ENCODE data around the gene NELFB. TPM values are rescaled to one million over a fixed set of nuclear protein-coding genes. Genes with fewer than 3 reads are reported as not detected.
A peak's percentile ranks its signal among the peaks of the same experiment; 100 is the strongest.

Gene NELFB
- total RNA-seq, 4 donors from 2014 or later, result 28.1 to 90.5 (median 53.9) TPM

GRCh38 chr9:137314561-137315560, 59.7 kb downstream of the NELFB start:
- intact Hi-C loops (cut with DNase I; ENCODE audit: low total_unique reads), result no loop called here
- 67% methylated on average over 28 of the region's 42 CpGs; no CpG with 5 or more reads in 1 of the 2 donors for WGBS, 2 donors (ENCODE audit: low coverage in 1 of 2)

GRCh38 chr9:137315581-137316011, 60.5 kb downstream of the NELFB start:
- H3K9me3 ChIP-seq, result no peaks in the 10 kb centered on the region
- H3K27ac ChIP-seq, result peak overlapping the region in 2 of 4 donors; percentile 9 to 94
- in situ Hi-C loops (cut with MboI; ENCODE audit: low pct_ligation_motif_present in 1 of 4, low pct_unique_long_range_greater_than_20kb in 1 of 4, low sequenced_read_pairs in 3 of 4) (no loop called here), intact Hi-C loops (cut with DNase I; ENCODE audit: low total_unique reads) (no loop called here)
- TF ChIP-seq POLR2AphosphoS5 (IDR thresholded peaks at IDR 0.05) (no peak), POLR2A (IDR thresholded peaks at IDR 0.05) (no peak), EP300 (IDR thresholded peaks at IDR 0.05; ENCODE audit: low read depth) (no peak), CTCF (IDR thresholded peaks at IDR 0.05) (no peak)
- DNase-seq, result no peak
- H3K36me3 ChIP-seq, result no peaks in the 10 kb centered on the region
- peak overlapping the region in 2 of 4 donors; percentile 30 to 44 for H3K4me3 ChIP-seq
- peaks cover 14 to 51% (median 35%) of the 10 kb centered on the region in 4 donors for H3K4me1 ChIP-seq
- H3K27me3 ChIP-seq, result peaks cover 17% of the 10 kb centered on the region
- WGBS, 2 donors (ENCODE audit: low coverage in 1 of 2), result 43% methylated on average over 6 of the region's 18 CpGs; no CpG with 5 or more reads in 1 of the 2 donors

More at GRCh38 chr9:137314561-137315560, 59.7 kb downstream of the NELFB start:
- H3K36me3 ChIP-seq, result no peaks in the 10 kb centered on the region
- TF ChIP-seq CTCF (IDR thresholded peaks at IDR 0.05) (no peak), POLR2A (IDR thresholded peaks at IDR 0.05) (no peak), EP300 (IDR thresholded peaks at IDR 0.05; ENCODE audit: low read depth) (no peak), POLR2AphosphoS5 (IDR thresholded peaks at IDR 0.05) (no peak)
- no peak for DNase-seq
- in situ Hi-C loops (cut with MboI; ENCODE audit: low pct_ligation_motif_present in 1 of 4, low pct_unique_long_range_greater_than_20kb in 1 of 4, low sequenced_read_pairs in 3 of 4), result no loop called here
- no peak overlapping the region for H3K4me3 ChIP-seq
- H3K9me3 ChIP-seq, result no peaks in the 10 kb centered on the region
- H3K27me3 ChIP-seq, result peaks cover 17% of the 10 kb centered on the region
- H3K4me1 ChIP-seq, result peaks cover 14 to 58% (median 39%) of the 10 kb centered on the region in 4 donors
- H3K27ac ChIP-seq, result peak overlapping the region in 2 of 4 donors; percentile 9 to 94

GRCh38 chr9:137316012-137316981, 61.2 kb downstream of the NELFB start:
- Histone ChIP-seq H3K36me3 (no peaks in the 10 kb centered on the region), H3K27me3 (peaks cover 17% of the 10 kb centered on the region), H3K9me3 (no peaks in the 10 kb centered on the region), H3K27ac (peak overlapping the region in 3 of 4 donors; percentile 41 to 94 (median 52)), H3K4me3 (peak overlapping the region in 3 of 4 donors; percentile 27 to 44 (median 30)), H3K4me1 (peaks cover 14 to 44% (median 30%) of the 10 kb centered on the region in 4 donors)
- in situ Hi-C loops (cut with MboI; ENCODE audit: low pct_ligation_motif_present in 1 of 4, low pct_unique_long_range_greater_than_20kb in 1 of 4, low sequenced_read_pairs in 3 of 4) (no loop called here), intact Hi-C loops (cut with DNase I; ENCODE audit: low total_unique reads) (no loop called here)
- peak; percentile 66 for DNase-seq
- no peak for TF ChIP-seq POLR2AphosphoS5 (IDR thresholded peaks at IDR 0.05)
- TF ChIP-seq EP300 (IDR thresholded peaks at IDR 0.05; ENCODE audit: low read depth), result no peak
- TF ChIP-seq CTCF (IDR thresholded peaks at IDR 0.05), result no peak
- no peak for TF ChIP-seq POLR2A (IDR thresholded peaks at IDR 0.05)
- 22% methylated on average over 13 of the region's 83 CpGs; no CpG with 5 or more reads in 1 of the 2 donors for WGBS, 2 donors (ENCODE audit: low coverage in 1 of 2)

All from transverse colon (tissue), 4 donors.